NOMO-1 treated with DMSO at 0.1 percent for 48 hours (cell line): Measurements from ENCODE around the gene SELPLG.
"Not testable (repeated sequence)": the region's sequence is repeated elsewhere in the genome, so short reads cannot be mapped to it uniquely, and the experiment has no call there.

Experiments
- DNase-seq: peaks from one replicate; lab custom pipeline; 2025; ENCODE audit not compliant: unreplicated experiment; lab: John Stamatoyannopoulos, UW

The SELPLG gene, protein sequence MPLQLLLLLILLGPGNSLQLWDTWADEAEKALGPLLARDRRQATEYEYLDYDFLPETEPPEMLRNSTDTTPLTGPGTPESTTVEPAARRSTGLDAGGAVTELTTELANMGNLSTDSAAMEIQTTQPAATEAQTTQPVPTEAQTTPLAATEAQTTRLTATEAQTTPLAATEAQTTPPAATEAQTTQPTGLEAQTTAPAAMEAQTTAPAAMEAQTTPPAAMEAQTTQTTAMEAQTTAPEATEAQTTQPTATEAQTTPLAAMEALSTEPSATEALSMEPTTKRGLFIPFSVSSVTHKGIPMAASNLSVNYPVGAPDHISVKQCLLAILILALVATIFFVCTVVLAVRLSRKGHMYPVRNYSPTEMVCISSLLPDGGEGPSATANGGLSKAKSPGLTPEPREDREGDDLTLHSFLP

DNA sequence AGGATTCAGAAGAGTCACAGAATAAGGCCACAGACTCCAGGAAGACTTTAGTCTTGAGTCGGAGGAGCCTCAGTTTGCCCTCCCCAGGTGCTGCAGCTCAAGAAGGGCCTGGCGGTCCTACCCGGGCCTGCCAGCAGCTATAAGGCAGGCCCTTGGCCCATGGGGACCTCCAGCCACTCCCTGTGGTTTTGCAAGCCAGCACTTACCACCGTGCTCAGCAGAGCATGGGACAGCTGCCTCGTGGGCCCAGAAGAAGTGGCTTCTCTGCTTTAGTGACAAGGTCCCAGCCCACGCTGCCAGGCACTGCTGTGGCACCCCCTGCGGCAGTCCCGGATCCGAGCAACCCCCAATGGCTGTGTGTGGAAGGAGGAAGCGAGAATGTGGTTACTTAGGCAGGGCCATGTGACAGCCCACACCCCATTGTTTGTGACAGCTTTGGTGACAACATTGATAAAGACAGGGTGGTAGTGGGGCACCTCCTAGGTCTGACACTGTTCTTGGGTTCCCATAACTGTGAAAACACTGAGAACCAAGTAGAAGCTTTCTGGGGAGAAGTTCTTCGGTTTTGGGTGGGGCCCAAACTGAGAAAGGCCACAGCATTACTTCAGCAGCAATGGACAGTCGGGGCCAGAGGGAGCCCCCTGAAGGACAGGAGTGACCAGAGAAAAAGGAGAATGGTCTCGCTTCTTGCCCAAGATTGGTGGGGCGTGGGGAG is at the start of gene SELPLG:
Gene SELPLG, minus strand, starts transcription at position 361 of the 715 bp plus-strand sequence. CDS start 9,587 bp downstream, outside the sequence.
- DNase-seq: peak; percentile 96

DNA sequence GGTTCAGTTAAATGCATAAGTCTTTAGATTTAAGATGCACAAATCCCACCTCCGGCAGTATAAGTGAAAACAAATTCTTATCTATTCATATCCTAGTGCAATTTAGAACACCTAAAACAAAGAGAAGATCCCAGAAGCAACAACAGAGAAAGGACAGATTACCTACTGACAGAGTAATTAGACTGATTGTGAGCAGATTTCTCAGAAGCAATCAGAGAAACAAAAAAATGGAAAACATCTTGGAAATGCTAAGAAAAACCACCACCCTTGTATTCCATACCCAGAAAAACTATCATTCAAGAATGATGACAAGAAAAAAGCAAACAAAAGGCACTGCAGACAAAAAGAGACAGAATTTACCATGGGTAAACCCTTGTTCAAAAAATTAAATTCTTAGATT is 47.6 kb upstream of the SELPLG start:
- no peak for DNase-seq

DNA sequence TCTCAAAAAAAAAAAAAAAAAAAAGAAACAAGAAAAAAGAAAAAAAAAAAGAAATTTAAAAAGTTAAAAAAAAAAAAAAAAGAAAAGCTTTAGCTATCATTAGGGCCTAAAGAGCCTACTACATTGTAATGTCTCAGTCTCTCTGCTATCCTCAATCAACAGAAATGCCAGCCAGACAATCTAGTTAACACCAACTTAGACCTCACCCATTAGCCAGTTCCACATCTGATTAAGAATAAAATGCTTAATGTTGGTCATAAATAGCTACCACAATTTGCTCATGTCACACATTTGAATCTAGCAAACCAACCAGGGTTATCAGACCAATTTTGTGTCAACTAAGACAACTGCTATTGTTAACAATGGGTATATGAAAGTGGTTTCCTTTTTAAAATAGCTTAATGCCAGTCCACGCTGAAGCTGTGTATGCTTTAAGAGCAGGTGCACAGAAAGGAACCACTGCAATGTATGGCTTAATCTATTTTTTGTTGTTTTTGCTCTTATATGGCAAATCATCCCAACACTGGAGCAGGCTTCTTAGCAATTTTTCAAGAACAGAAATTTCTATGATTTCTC is 45.5 kb upstream of the SELPLG start:
- DNase-seq: no peak

DNA sequence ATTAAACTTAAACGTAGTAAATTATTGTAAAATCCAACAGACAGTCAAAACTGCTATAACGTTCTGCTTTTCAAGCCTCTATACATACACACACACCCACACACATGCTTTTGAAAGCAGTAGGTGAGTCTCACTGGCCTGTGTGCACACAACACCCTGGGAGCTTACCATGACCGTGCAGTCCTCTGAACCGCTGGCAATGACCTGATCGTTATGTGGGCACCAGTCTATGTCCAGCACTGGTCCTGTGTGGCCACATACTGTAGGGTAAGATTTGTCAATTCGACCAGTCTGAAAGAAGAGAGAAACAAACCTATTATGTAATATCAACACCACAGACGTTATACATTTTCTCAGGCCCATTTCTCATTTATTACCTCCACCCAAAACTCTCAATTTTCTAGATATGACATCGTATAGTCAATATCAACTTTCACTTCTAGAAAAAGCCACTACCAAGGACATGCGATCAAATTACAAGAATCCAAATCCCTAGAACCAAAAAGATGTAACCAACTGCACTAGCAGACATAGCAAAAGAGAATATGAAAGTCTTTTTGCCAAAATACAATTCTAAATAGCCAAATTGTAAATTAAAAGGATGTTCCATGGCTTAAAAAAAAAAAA is 44.5 kb upstream of the SELPLG start:
- no peak for DNase-seq

DNA sequence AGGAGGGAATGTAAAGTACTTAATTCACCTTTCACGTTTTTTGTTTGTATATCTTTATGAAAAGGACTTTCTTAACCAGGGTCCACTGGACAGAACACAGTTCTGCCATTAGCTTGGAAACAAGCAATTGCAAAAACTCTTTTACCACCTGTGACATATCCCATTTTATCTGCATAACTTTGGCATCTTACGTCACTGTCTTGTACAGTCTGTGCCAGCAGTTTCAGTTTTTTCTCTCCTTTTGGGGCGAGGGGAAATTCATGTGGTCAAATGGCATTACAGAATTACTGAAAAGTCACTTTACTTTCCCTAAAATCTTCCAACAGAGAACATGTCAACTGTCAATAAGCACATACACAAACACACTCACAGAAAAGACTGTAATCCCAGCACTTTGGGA is 43.7 kb upstream of the SELPLG start:
- DNase-seq: no peak

DNA sequence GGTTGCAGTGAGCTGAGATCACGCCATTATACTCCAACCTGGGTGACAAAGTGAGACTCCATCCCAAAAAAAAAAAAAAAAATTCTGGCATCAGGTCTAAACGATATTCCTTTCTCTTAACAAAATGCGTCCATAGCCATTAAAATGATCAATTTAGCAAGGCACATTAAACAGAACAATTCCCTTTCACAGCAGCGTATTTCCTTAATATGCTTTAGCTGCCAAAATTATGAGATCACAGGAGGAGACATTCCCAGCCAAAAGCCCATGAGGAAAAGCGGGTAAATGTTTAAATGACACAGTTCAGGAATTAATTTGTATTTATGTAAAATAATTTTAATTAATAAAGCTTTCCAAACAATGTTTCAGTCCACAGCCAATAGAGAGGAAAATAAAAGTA is 43.0 kb upstream of the SELPLG start:
- no peak for DNase-seq

DNA sequence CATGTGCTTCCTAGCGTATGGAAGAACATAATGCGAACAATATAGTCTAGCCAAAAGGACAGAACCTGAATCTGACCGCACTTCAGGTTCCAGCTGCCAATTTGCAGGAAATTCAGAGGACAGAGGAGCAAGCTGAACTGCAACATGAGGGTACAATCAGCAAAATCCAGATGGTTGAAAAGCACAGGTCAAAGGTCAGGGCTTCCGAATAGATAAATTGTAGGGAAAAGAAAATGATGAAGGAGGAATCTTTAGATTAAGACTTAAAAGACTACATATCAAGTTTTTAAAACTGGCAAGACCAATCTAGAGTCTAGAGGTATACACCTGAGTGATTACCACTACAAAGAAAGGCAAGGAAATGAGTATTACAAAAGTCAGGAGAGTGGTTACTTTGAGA is 42.1 kb upstream of the SELPLG start:
- no peak for DNase-seq

DNA sequence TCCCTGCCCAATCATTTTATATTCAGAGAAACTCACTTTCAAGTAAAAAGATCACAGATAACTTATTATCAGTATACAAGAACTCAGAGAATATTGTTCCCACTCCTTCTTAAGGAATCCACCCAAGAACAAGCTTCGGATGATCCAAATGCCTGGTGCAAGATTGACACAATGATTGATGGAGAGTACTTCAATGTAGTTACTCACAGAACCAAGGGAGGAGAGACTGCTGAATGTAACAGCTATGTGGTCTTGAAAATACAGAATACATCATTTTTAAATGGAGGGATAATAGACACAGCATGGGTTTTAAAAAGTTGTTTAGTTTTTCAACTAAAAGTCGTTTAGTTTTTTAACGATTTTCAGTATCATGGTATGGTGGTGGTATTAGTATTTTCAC is 38.4 kb upstream of the SELPLG start:
- no peak for DNase-seq

DNA sequence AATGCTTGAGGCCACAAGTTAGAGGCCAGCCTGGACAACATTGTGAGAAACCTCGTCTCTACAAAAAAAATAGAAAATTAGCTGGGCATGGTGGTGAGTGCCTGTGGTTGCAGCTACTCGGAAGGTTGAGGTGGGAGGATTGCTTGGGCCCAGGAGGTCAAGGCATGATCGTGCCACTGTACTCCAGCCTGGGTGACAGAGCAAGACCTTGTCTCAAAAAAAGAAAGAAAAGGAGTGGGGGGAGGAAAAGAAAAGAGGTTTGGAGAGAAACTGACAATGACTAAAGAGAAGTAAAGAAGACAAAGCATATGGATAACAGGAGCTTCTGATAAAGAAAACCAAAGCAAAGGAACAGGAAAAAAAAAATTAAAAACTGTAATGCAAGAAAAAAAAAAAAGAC is 37.4 kb upstream of the SELPLG start:
- DNase-seq: no peak

DNA sequence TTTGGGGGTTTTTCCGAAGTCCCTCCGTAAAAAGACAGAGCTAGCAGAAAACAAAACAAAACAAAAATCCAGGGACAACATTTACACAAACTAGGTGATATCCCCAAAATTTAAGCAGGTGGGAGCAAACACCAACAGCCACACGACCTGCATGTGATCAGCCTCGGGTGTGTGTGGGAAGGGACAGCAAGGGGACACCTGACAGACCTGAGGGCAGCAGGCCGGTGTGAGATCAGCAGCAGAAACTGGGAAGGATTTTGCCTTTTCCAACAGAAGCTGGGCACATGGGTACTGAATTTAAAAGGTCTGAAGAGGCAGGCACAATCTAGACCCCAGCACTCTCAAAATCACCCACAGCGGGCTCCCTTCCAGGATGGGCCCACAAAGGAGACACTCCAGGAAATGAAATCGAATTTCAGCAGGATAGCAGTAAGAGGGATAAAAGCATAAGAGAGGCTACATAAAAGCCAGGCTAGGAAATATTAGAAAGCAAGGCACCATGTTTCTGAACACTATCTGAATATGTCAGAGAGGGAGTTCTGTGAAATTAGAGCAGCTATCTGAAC is 36.5 kb upstream of the SELPLG start:
- DNase-seq: no peak

DNA sequence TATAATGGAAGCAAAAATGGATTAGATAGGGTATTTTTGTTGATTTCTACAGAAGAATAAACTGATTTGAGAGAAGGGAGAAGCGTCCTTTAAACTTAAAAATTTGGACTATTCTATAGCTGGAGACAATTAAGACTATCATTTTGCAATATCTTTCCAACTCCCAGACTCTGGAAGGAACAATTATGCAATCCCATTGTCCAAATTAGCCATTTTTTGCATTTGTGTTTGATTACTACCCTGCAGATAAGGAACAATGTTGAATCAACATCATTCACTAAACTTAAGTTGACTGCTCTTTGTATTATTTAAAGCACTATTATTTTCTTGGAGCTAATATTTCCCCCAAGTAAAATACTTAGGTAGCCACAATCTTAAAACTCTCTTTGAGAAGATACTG is 34.8 kb upstream of the SELPLG start:
- DNase-seq: no peak

DNA sequence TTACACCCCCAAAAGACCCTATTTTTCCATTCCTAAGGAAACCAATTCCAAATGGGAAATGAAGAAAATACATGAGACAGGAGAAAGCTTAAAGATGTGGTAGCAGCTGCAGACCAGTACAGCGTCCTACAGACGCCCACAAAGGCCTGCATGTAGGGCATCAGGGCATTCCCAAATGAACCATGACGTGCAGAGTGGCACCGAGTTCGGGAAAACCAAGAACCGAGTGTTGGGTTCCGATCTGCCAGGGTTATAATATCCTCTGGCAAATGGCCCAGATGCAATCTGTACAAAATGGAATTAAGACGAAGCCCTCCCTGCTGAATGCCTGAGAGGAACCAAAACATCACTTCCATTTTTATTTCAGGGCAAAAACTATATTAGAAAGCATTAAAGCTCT is 34.4 kb upstream of the SELPLG start:
- DNase-seq: no peak

DNA sequence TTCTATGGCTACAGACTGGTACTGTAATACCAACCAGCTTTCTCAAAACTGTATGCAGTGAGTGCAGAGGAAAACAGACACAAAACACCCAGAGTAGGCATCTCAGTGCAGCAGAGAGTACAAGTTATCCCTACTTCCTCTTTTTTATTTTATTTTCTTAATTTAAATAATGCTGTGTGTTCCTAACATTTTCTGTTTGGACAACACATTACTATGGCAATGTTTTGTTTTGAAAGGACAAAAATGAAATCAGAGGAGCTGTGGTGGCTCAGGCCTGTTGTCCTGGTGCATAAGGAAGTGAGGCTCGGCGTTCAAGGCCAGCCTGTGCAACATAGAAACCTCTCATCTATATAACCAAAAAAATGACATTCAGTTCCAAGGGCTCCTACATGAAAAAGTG is 33.7 kb upstream of the SELPLG start:
- DNase-seq: peak; percentile 46

DNA sequence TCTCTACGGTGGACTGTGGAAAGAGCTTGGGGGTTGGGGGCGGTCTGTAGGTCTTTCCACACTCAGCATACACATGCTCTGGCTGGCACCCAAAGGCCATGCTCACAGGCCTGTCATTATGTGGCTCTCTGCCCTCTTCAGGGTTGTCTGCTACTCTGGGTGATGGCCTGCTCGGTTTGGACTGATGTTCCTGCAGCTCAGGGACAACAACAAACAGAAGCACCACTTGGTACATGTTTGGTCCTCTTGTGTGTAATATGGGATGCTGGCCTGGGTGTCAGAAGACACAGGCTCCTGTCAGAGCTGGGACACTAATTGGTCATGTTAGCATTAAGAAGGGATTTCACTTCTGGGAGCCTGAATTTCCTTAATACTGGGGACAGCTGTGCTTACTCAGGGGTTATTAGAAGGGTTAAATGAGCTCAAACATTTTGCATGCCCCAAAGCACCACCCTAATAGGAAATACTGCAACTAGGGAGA is 32.7 kb upstream of the SELPLG start:
- DNase-seq: no peak

DNA sequence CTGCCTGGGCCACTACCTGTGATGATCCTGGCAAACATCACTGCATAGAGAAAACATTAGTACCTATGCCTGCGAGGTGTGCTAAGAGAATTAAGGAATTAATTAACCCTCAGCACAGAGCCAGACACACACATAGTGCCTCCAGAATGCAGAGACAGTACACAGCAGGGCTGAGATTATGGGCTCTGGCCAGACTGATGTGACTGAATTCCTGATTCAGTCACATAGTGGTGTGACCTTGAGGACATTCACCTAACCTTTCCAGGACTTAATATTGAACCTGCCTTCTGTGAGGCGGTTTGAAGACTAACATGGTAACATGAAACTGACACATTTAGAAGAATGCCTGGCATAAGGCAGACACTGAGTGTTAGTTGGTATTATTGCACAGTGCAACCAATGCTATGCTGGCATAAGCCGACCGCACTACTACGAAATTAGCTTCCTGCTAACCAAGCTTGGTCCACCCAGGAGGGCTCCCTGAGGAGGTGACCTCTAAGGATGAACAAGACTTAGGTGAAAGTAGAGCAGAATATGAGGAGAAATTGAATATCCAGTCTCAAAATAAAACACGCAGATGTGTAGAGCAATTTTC is 32.0 kb upstream of the SELPLG start:
- DNase-seq: no peak

DNA sequence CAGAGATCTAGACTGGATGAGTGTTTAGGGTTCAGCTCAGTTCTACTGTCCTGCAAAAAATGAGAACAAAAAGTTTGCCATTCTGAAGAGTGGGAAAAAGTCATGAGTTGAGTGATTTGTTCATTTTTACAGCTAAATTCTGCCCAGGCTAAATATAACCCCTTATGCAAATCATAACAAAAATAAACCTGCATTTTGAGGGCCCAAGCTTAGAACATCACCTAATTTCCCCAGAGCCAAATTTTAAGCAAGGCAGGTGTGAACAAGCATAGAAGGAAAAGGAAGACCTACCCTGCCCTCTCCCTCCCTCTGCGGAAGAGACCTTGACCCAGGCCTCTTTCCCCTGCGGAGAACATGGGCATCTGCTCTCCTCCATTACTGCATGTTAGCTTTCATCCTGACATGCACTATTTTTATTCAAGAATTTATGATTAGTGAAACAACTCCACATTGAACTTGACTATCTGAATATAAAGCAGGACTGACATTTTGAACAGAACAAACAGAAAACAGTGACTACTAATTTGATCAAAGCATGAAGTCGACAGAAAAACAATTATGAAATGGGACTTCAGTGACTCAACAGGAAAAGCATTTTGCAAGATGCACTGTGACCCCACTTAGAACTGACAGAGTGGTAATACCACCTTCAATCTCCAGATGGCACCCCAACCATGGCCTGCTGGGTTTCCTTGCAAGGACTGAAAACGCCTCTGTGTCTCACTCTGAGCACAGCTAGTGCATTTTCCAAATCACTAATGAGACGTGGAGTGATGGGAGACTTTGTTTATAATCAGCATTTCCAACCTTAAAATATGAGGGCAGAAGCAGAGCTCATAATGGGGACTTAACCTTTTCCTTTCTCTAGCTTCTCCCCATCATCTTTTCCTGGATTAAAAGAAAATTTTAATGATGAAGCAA is 30.9 kb upstream of the SELPLG start:
- DNase-seq: peak; percentile 95

DNA sequence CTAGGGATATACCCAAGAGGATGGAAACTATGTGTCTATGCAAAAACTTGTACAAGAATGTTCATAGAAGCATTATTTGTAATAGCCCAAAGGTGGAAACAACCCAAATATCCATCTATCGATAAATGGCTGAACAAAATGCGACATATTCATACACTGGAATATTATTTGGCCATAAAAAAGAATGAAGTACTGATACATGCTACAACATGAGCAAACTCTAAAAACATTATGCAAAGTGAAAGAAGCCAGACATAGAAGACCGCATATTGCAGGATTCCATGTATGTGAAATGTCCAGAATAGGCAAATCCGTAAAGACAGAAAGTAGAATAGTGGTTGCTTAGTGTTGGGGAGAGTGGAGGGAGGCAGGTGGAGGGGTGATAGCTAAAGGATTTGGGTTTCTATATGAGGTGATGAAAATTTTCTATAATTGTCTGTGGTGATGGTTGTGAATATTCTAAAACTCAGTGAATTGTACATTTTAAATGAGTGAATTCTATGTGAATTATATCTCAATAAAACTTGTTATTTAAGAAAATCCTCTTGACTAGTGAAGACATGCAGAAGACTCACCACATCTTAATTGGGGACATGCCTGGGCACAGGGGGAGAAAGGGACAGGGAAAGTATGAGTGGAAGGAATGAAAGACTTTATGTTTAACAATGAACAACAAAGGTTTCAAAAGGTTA is 29.8 kb upstream of the SELPLG start:
- no peak for DNase-seq

DNA sequence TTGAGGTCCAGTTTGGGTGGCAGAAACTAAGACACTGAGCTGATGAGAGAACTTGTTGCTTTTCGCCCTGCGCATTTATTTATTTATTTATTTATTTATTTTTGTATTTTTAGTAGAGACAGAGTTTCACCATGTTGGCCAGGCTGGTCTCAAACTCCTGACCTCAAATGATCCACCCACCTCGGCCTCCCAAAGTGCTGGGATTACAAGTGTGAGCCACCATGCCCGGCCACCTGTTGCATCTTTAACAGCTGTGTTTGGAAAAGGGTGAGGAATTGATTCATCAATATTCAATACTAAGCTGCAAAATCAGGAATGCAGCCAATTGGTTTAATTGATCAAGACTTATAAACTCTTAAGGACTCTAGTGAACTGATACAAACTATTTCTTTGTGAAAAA is 24.4 kb upstream of the SELPLG start:
- not testable (repeated sequence) for DNase-seq

DNA sequence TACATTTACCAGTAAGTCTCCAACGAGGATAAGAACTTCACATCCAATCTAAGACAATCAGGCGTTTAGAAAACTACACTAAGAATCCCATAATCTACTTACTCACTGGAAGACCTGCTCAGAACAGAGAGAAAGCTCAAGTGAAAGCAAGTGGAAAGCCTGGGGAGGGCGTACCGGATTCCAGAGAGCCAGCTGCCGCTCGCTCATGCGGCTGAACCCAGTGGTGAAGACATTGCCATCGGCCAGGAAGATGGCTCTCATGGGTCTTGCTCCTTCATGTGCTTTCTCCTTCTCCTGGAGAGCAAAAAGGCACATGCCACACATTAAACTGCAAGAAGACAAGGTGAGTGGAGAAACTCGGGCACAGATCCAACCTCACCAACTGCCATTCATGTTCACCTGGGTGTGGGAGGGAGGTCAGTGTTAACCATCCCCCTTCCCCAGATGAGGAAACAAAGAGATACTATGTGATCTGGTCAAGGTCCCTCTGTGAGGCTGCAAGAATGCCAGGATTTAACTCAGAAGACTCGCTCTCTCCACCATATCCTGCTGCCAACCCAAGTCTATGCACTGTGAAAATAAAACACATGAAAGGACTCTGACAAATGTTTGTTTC is 23.5 kb upstream of the SELPLG start:
- DNase-seq: no peak
